Measurements from ENCODE around the gene SCN9A. TPM values are rescaled to one million over a fixed set of nuclear protein-coding genes. Genes with fewer than 3 reads are reported as not detected.
"Not testable (repeated sequence)": the region's sequence is repeated elsewhere in the genome, so short reads cannot be mapped to it uniquely, and the experiment has no call there.

The SCN9A gene
- total and polyA plus RNA-seq, 2 donors (not counting 1 experiment from before 2014, with no cell fraction given): not detected

- DNase-seq (no peak), ATAC-seq (ENCODE audit: low read depth) (no peak)
- Mint-ChIP-seq H3K27ac (no peak overlapping the region), H3K4me1 (no peaks in the 10 kb centered on the region), H3K27me3 (no peaks in the 10 kb centered on the region), H3K4me3 (no peak overlapping the region), H3K9me3 (ENCODE audit: insufficient read depth) (no peaks in the 10 kb centered on the region)
- H3K27me3 ChIP-seq (replicated peaks in 1 of 4; ENCODE audit: control extremely low read depth in 1 of 4, control insufficient read depth in 3 of 4, insufficient read depth in 4 of 4, low read length in 3 of 4): no peaks in the 10 kb centered on the region
- ChIA-PET POLR2A (no interaction called here), CTCF (no interaction called here)
- WGBS (ENCODE audit: insufficient coverage): 96% methylated on average over 4 of the region's 6 CpGs
- no peaks in the 10 kb centered on the region for H3K4me1 ChIP-seq (ENCODE audit: control insufficient read depth in 2 of 2, insufficient read depth in 2 of 2, low read length in 2 of 2)
- no peaks in the 10 kb centered on the region for H3K36me3 ChIP-seq (replicated peaks in 1 of 2; ENCODE audit: control extremely low read depth in 1 of 2, control insufficient read depth in 1 of 2, extremely low read depth in 1 of 2, insufficient read depth in 2 of 2, low read length in 1 of 2)
- no peak overlapping the region for H3K27ac ChIP-seq (ENCODE audit: low read length in 2 of 2)
- H3K9me3 ChIP-seq (ENCODE audit: control extremely low read depth in 1 of 3, control insufficient read depth in 2 of 3, insufficient read depth in 1 of 3, low read length in 2 of 3): no peaks in the 10 kb centered on the region
- no peak overlapping the region for H3K9ac ChIP-seq (ENCODE audit: low read length)
- TF ChIP-seq EZH2 (IDR thresholded peaks at IDR 0.05; ENCODE audit: borderline replicate concordance, insufficient read depth, low read depth, low read length, poor library complexity, severe bottlenecking) (no peak), CTCF (IDR thresholded peaks at IDR 0.05) (no peak)
- no peak overlapping the region for H2AFZ ChIP-seq (ENCODE audit: insufficient read depth, low read depth, low read length, poor library complexity, severe bottlenecking)
- no peak overlapping the region for H3K4me2 ChIP-seq (replicated peaks; ENCODE audit: low read depth, low read length, poor library complexity, severe bottlenecking)
- intact Hi-C loops (cut with micrococcal nuclease): no loop called here
- no peaks in the 10 kb centered on the region for H4K20me1 ChIP-seq (ENCODE audit: control insufficient read depth, insufficient read depth, low read length, poor library complexity, severe bottlenecking)
- no peak overlapping the region for H3K4me3 ChIP-seq (ENCODE audit: control extremely low read depth in 1 of 5, extremely low read depth in 1 of 5, insufficient read depth in 1 of 5, low read depth in 2 of 5, low read length in 4 of 5)
- H3K79me2 ChIP-seq (ENCODE audit: control insufficient read depth, insufficient read depth, low read length): no peaks in the 10 kb centered on the region
These were observed 35.9 kb upstream of the SCN9A start for GRCh38 chr2:166411473-166412230.

DNA sequence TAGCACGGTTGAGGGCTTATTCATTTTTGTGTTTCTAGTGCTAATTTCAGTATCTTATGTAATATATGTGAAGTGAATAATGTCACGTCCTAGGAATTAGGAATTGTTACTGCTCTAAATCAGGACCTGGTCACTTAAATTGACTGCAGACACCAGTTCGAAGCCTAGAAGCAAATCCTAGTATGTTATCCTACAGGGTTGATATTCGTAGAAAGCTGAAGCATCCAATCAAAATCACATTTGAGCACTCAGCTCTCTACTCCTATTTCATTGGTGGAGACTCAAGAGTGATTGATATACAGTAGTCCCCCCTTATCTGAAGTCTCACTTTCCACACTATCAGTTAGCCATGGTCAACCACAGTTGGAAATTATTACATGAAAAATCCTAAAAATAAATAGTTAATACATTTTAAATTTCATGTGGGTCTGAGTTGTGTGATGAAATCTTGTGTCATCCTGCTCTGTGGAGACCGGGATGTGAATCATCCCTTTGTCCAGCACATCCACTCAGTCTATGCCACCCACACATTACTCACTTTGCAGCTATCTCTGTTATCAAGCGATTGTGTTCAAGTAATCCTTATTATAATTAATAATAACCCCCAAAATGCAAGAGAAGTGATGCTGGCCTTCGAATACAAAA is 35.2 kb upstream of the SCN9A start:
- Histone ChIP-seq H3K79me2 (ENCODE audit: control insufficient read depth, insufficient read depth, low read length) (no peaks in the 10 kb centered on the region), H3K4me1 (ENCODE audit: control insufficient read depth in 2 of 2, insufficient read depth in 2 of 2, low read length in 2 of 2) (no peaks in the 10 kb centered on the region), H3K27ac (ENCODE audit: low read length in 2 of 2) (no peak overlapping the region), H4K20me1 (ENCODE audit: control insufficient read depth, insufficient read depth, low read length, poor library complexity, severe bottlenecking) (no peaks in the 10 kb centered on the region), H3K36me3 (replicated peaks in 1 of 2; ENCODE audit: control extremely low read depth in 1 of 2, control insufficient read depth in 1 of 2, extremely low read depth in 1 of 2, insufficient read depth in 2 of 2, low read length in 1 of 2) (no peaks in the 10 kb centered on the region), H3K27me3 (replicated peaks in 1 of 4; ENCODE audit: control extremely low read depth in 1 of 4, control insufficient read depth in 3 of 4, insufficient read depth in 4 of 4, low read length in 3 of 4) (no peaks in the 10 kb centered on the region), H3K9ac (ENCODE audit: low read length) (no peak overlapping the region), H3K4me3 (ENCODE audit: control extremely low read depth in 1 of 5, extremely low read depth in 1 of 5, insufficient read depth in 1 of 5, low read depth in 2 of 5, low read length in 4 of 5) (no peak overlapping the region), H2AFZ (ENCODE audit: insufficient read depth, low read depth, low read length, poor library complexity, severe bottlenecking) (no peak overlapping the region), H3K9me3 (ENCODE audit: control extremely low read depth in 1 of 3, control insufficient read depth in 2 of 3, insufficient read depth in 1 of 3, low read length in 2 of 3) (no peaks in the 10 kb centered on the region), H3K4me2 (replicated peaks; ENCODE audit: low read depth, low read length, poor library complexity, severe bottlenecking) (no peak overlapping the region)
- TF ChIP-seq EZH2 (IDR thresholded peaks at IDR 0.05; ENCODE audit: borderline replicate concordance, insufficient read depth, low read depth, low read length, poor library complexity, severe bottlenecking) (no peak), CTCF (IDR thresholded peaks at IDR 0.05) (no peak)
- no CpG with 5 or more reads among the region's 7 CpGs for WGBS (ENCODE audit: insufficient coverage)
- CTCF ChIA-PET: no interaction called here
- intact Hi-C loops (cut with micrococcal nuclease): no loop called here
- DNase-seq (no peak), ATAC-seq (ENCODE audit: low read depth) (no peak)
- no peak overlapping the region for H3K27ac Mint-ChIP-seq
- no peaks in the 10 kb centered on the region for H3K27me3 Mint-ChIP-seq
- H3K4me3 Mint-ChIP-seq: no peak overlapping the region
- no peaks in the 10 kb centered on the region for H3K4me1 Mint-ChIP-seq
- no peaks in the 10 kb centered on the region for H3K9me3 Mint-ChIP-seq (ENCODE audit: insufficient read depth)
- POLR2A ChIA-PET: no interaction called here

DNA sequence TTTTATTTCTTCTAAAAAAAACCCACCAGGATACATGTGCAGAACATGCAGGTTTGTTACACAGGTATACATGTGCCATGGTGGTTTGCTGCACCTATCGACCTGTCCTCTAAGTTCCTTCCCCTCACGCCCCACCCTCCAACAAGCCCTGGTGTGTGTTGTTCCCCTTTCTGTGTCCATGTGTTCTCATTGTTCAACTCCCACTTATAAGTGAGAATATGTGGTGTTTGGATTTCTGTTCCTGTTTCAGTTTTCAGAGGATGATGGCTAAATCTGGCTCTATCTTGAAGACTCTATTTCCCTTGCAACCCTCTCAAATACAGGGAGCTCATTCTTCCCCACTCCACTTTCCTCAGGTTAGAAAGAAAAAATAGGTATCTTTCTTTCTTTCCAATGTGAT is 32.0 kb upstream of the SCN9A start:
- no CpG with 5 or more reads among the region's 2 CpGs for WGBS (ENCODE audit: insufficient coverage)
- CTCF ChIA-PET; H3K4me1 Mint-ChIP-seq; H3K79me2 ChIP-seq (ENCODE audit: control insufficient read depth, insufficient read depth, low read length); H3K4me3 Mint-ChIP-seq; ATAC-seq (ENCODE audit: low read depth); intact Hi-C loops (cut with micrococcal nuclease); H3K9ac ChIP-seq (ENCODE audit: low read length); H2AFZ ChIP-seq (ENCODE audit: insufficient read depth, low read depth, low read length, poor library complexity, severe bottlenecking); H3K4me1 ChIP-seq (ENCODE audit: control insufficient read depth in 2 of 2, insufficient read depth in 2 of 2, low read length in 2 of 2); H3K27ac ChIP-seq (ENCODE audit: low read length in 2 of 2); H3K9me3 Mint-ChIP-seq (ENCODE audit: insufficient read depth); DNase-seq; POLR2A ChIA-PET; H3K4me3 ChIP-seq (ENCODE audit: control extremely low read depth in 1 of 5, extremely low read depth in 1 of 5, insufficient read depth in 1 of 5, low read depth in 2 of 5, low read length in 4 of 5); H3K27me3 Mint-ChIP-seq; H3K27me3 ChIP-seq (replicated peaks in 1 of 4; ENCODE audit: control extremely low read depth in 1 of 4, control insufficient read depth in 3 of 4, insufficient read depth in 4 of 4, low read length in 3 of 4); H3K27ac Mint-ChIP-seq; H3K9me3 ChIP-seq (ENCODE audit: control extremely low read depth in 1 of 3, control insufficient read depth in 2 of 3, insufficient read depth in 1 of 3, low read length in 2 of 3); H3K4me2 ChIP-seq (replicated peaks; ENCODE audit: low read depth, low read length, poor library complexity, severe bottlenecking); H3K36me3 ChIP-seq (replicated peaks in 1 of 2; ENCODE audit: control extremely low read depth in 1 of 2, control insufficient read depth in 1 of 2, extremely low read depth in 1 of 2, insufficient read depth in 2 of 2, low read length in 1 of 2); H4K20me1 ChIP-seq (ENCODE audit: control insufficient read depth, insufficient read depth, low read length, poor library complexity, severe bottlenecking): not testable (repeated sequence)
